Retinal pigment epithelial cell (primary cell): ENCODE data around the gene CFAP73.

Source experiments
- DNase-seq: peaks from one replicate; pipeline ENCODE4 v3.0.0-alpha.2; 2010; ENCODE audit warnings: low read depth
- H3K4me3 ChIP-seq: 2 replicates; pipeline ENCODE4 v1.5.1; 2011; ENCODE audit warnings: mild to moderate bottlenecking, low read length, control low read depth, moderate library complexity
- CTCF ChIP-seq: conservative IDR thresholded peaks from 2 replicates; pipeline ENCODE4 v1.5.1; 2011; ENCODE audit warnings: low read depth, low read length, control low read depth, inconsistent platforms

Gene CFAP73

GRCh38 chr12:113159937-113160336 is 10.4 kb downstream of the CFAP73 start:
- no peak overlapping the region for H3K4me3 ChIP-seq
- no peak for TF ChIP-seq CTCF
- no peak for DNase-seq

- H3K4me3 ChIP-seq: no peak overlapping the region
- DNase-seq: no peak
- TF ChIP-seq CTCF: no peak
These were observed 12.0 kb downstream of the CFAP73 start for GRCh38 chr12:113161415-113162016.

GRCh38 chr12:113162102-113163029 is 12.8 kb downstream of the CFAP73 start:
- no peak for TF ChIP-seq CTCF
- no peak for DNase-seq
- no peak overlapping the region for H3K4me3 ChIP-seq

- DNase-seq: no peak
- TF ChIP-seq CTCF: no peak
- no peak overlapping the region for H3K4me3 ChIP-seq
These were observed 13.5 kb downstream of the CFAP73 start for GRCh38 chr12:113163030-113163360.

- DNase-seq: no peak
- TF ChIP-seq CTCF: no peak
- no peak overlapping the region for H3K4me3 ChIP-seq
These were observed 14.5 kb downstream of the CFAP73 start for GRCh38 chr12:113164014-113164413.

GRCh38 chr12:113165521-113166450 is 16.3 kb downstream of the CFAP73 start:
- DNase-seq: no peak
- H3K4me3 ChIP-seq: no peak overlapping the region
- TF ChIP-seq CTCF: no peak
